Right cardiac atrium (tissue), 5 donors: ENCODE data around the gene NFXL1. TPM values are rescaled to one million over a fixed set of nuclear protein-coding genes. Genes with fewer than 3 reads are reported as not detected.

Source experiments
- ATAC-seq, 2 donors: fragments of 200-7000 bp; cut with Tn5 transposase; one replicate each; pipeline versions ENCODE4 v1.8.0 to v1.9.1; 2020; ENCODE audit warnings: moderate library complexity in 2 of 2, mild to moderate bottlenecking in 1 of 2
- DNase-seq, 3 donors: peaks; one replicate each; pipeline ENCODE4 v3.0.0-alpha.2; 2020
- H3K27ac ChIP-seq: one replicate; pipeline ENCODE4 v1.5.1; 2013; ENCODE audit warnings: mild to moderate bottlenecking, low read length, control low read depth, moderate library complexity
- H3K27me3 ChIP-seq: one replicate; pipeline ENCODE4 v1.6.1; 2013; ENCODE audit not compliant: control insufficient read depth, insufficient read depth
- H3K4me1 ChIP-seq: one replicate; pipeline ENCODE4 v1.6.1; 2013; ENCODE audit warnings: low read length; ENCODE audit not compliant: control insufficient read depth, insufficient read depth
- H3K4me3 ChIP-seq: one replicate; pipeline ENCODE4 v1.5.1; 2013; ENCODE audit warnings: low read length, control low read depth
- H3K9me3 ChIP-seq: one replicate; pipeline ENCODE4 v1.6.1; 2013; ENCODE audit warnings: low read length; ENCODE audit not compliant: control insufficient read depth
- whole genome bisulfite sequencing: extraction: QIAGEN DNeasy Blood & Tissue Kit; methylation state at CpG from one replicate; pipeline ENCODE4 v1.1.7; 2013; 5-methylcytosine and 5-hydroxymethylcytosine counted together
- intact Hi-C, 4 donors: fragments of 100-400 bp; cut with DNase I; formaldehyde crosslinking; loops; one replicate each; pipeline versions ENCODE4 v1.11.0 to v1.14.0; 2022 to 2023
- long read RNA-seq, 4 donors: library from polyadenylated mRNA; unstranded; transcript quantifications; one replicate each; pipeline ENCODE4 v2.0.0, GENCODE V29; 2020 to 2021
- polyA plus RNA-seq: library from polyadenylated mRNA; stranded (reverse); fragments of 200-250 nt; gene quantifications from one replicate; pipeline ENCODE4 v1.2.3, GENCODE V29; 2013
- total RNA-seq, 4 donors: library from RNA; stranded (reverse); fragmentation: NEBNext Ultra II Directional; extraction: Animal tissue kit (Norgen Biotek cat#: 25700); gene quantifications; one replicate each; pipeline ENCODE4 v1.2.1, GENCODE V29; 2021
- donor health status: healthy with polysubstance abuse.
- donor health status: DM: no; HTN: yes; CAD: no.
- donor health status: DM: no; HTN: no; CAD: no.
- donor health status: DM: no; HTN: yes; CAD: no; lungs with severe emphysema.
- donor health status: DM: yes; HTN: yes; CAD: no.

Gene NFXL1
- total RNA-seq (1 to 10 TPM; 6.2 to 8.8 (median 6.9) TPM), polyA plus RNA-seq (3.1 TPM)
- long read RNA-seq, donor 1, partial matches to known transcripts, result 3 of 8 reads
- long read RNA-seq, donor 1, other reads (novel, unspliced or antisense), result 0 of 8 reads
- long read RNA-seq, donor 2, partial matches to known transcripts, result 1 of 3 reads
- long read RNA-seq, donor 2, other reads (novel, unspliced or antisense), result 1 of 3 reads
- long read RNA-seq, donor 3, transcript NFXL1-202 (23 exons, 3,728 nt), result major isoform, 6 of 25 reads
- long read RNA-seq, donor 3, partial matches to known transcripts, result 9 of 25 reads
- long read RNA-seq, donor 3, other reads (novel, unspliced or antisense), result 5 of 25 reads
- long read RNA-seq, donor 4, transcript NFXL1-202 (23 exons, 3,728 nt), result major isoform, 5 of 8 reads
- long read RNA-seq, donor 4, partial matches to known transcripts, result 2 of 8 reads
- long read RNA-seq, donor 4, other reads (novel, unspliced or antisense), result 1 of 8 reads

DNA sequence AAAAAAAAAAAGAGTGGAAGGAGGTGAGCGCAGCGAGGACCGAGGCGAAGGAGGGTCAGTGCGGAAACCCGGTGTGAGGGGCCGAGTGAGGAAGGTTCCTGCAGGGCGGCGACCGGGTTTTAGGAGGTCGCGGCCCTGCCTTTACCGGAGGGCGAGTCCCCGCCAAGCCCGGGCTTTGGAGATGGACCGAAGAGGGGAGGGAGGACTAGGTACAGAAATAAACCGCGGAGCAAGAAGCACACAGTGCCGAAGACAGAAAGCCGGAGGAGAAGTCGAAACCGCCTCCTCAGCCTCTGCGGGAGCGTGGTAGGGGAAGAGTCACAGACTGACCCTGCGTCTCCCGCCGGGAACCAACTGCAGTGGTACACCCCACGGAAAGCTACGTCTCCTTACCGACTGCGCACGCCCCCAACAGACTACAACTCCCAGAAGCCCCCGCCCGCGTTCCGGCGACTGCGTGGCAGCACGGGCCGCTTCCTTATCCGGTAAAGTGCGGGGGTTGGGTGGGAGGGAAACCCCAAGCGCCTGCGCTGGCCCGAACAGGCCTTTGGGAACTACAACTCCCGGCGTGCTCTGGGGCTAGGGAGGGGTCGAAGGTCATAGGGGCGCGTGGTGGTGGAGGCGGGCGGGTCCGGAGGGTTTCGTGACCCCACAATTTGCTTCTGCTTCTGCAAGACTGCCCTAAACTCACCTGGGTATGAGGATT lies at the start of gene NFXL1:
Gene NFXL1, minus strand, starts transcription at position 364 of the 706 bp plus-strand sequence. CDS start 380 bp downstream, outside the sequence.
- peak; percentile 99 for DNase-seq
- H3K4me1 ChIP-seq, result peaks cover 3% of the 10 kb centered on the region
- under 1% methylated on average over 55 of the region's 55 CpGs for WGBS
- peak within 1 kb of the TSS; percentile 69 for H3K4me3 ChIP-seq
- no peaks in the 10 kb centered on the region for H3K9me3 ChIP-seq
- intact Hi-C loops, result no loop called here
- peak within 1 kb of the TSS; percentile 75 for H3K27ac ChIP-seq
- peak; percentile 100 for ATAC-seq
- no peaks in the 10 kb centered on the region for H3K27me3 ChIP-seq

DNA sequence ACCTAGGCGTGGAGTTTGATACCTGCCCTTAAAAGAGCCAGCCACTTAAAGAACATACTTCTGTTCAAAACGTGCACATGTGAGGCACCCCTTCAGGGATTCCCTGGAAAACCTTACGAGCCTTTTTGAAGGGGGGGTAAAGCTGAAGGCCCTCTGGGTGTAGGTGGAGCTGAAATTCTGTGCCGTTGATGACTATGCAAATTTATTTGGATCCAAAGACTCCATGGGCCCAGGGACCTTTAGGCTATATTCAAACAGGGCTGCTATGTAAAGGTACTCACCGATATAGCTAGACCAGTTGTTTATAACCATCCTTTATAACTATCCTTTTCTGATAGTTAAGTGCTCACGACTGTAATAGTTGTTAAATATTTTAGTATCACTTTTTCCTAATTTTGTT lies 40.3 kb upstream of the NFXL1 start:
- H3K4me1 ChIP-seq, result no peaks in the 10 kb centered on the region
- intact Hi-C loops, result no loop called here
- H3K4me3 ChIP-seq, result no peak overlapping the region
- no peak for DNase-seq
- no peak overlapping the region for H3K27ac ChIP-seq
- no peaks in the 10 kb centered on the region for H3K27me3 ChIP-seq
- ATAC-seq, result no peak
- H3K9me3 ChIP-seq, result no peaks in the 10 kb centered on the region
- WGBS, result 76% methylated on average over 6 of the region's 6 CpGs

GRCh38 chr4:47954245-47954644 lies 39.9 kb upstream of the NFXL1 start:
- DNase-seq (no peak), ATAC-seq (no peak)
- Histone ChIP-seq H3K27me3 (no peaks in the 10 kb centered on the region), H3K27ac (no peak overlapping the region), H3K4me1 (no peaks in the 10 kb centered on the region), H3K9me3 (no peaks in the 10 kb centered on the region), H3K4me3 (no peak overlapping the region)
- intact Hi-C loops, result no loop called here
- WGBS, result 60% methylated on average over 10 of the region's 10 CpGs

DNA sequence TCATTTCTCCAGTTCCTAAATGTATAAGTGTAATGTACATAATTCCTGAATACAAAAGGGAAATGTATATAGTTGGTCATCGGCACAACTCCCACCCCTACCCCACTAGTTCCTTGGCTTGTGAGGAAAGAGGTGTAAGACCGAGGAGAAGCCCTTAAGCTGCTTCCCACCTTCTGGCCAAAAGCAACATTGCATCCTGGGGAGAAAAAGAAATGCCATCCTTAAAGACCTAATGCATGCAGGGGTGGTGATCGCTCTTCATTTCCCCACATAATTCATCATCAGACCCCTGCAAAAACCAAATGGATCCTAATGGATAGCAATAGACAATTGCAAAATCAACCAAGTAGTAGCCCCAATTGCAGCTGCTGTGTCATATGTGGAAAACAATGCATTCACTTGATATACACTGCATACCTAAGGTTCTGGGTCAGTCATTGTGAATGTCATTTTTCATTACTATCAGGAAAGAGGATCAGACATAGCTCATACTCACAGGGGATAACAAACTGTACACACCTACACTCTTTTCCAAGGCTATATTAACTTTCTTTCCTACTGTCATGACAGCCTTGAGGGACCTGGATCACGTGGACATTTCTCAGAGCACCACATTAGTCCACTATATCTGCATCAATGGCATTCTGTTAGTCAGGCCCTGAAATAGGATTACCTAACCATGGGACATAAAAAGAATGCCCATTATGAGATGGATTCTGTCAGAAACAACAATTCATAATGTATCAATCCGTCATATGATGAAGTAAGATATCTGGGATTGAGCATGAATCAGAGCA lies 31.7 kb upstream of the NFXL1 start:
- Histone ChIP-seq H3K4me1 (no peaks in the 10 kb centered on the region), H3K27me3 (no peaks in the 10 kb centered on the region), H3K9me3 (no peaks in the 10 kb centered on the region), H3K4me3 (no peak overlapping the region), H3K27ac (no peak overlapping the region)
- WGBS, result 83% methylated on average over 5 of the region's 5 CpGs
- ATAC-seq (no peak), DNase-seq (no peak)
- intact Hi-C loops, result no loop called here

- intact Hi-C loops, result no loop called here
These were observed 27.9 kb upstream of the NFXL1 start for GRCh38 chr4:47942081-47942819.

GRCh38 chr4:47939456-47939855 lies 25.1 kb upstream of the NFXL1 start:
- no peak overlapping the region for H3K4me3 ChIP-seq
- H3K9me3 ChIP-seq, result no peaks in the 10 kb centered on the region
- ATAC-seq, result no peak
- WGBS, result 85% methylated on average over 5 of the region's 5 CpGs
- H3K4me1 ChIP-seq, result no peaks in the 10 kb centered on the region
- H3K27ac ChIP-seq, result no peak overlapping the region
- DNase-seq, result no peak
- intact Hi-C loops, result loop anchor here (10.0 kb wide), 3 partner anchors 145 to 275 kb away; no protein-coding TSS in a partner anchor
- no peaks in the 10 kb centered on the region for H3K27me3 ChIP-seq

More at GRCh38 chr4:47942081-47942819, 27.9 kb upstream of the NFXL1 start:
- ATAC-seq, result no peak
- H3K27me3 ChIP-seq, result no peaks in the 10 kb centered on the region
- no peaks in the 10 kb centered on the region for H3K9me3 ChIP-seq
- no peaks in the 10 kb centered on the region for H3K4me1 ChIP-seq
- no peak for DNase-seq
- 71% methylated on average over 10 of the region's 10 CpGs for WGBS
- no peak overlapping the region for H3K27ac ChIP-seq
- no peak overlapping the region for H3K4me3 ChIP-seq

DNA sequence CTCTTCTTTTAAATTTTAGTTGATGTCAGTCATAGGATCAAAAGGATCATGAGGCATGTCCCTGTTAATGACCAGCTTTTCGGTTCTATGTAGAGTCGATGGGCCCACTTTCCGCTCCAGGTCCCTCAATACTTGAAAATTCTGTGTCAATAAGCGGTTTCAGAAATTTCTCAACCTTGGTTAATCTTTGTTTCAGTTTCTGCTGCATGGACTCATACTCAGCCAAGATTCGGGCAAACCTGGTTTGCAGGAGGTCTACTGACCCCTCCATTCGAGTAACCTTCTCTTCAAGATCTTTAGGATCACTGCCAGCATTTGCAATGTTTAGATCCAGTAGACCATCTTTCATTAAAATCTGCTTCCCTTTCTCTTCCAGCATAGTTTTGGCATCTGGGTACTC lies 22.0 kb upstream of the NFXL1 start:
- ATAC-seq, result no peak
- WGBS, result 89% methylated on average over 6 of the region's 6 CpGs
- intact Hi-C loops, result loop anchor here (10.0 kb wide), 3 partner anchors 148 to 272 kb away; no protein-coding TSS in a partner anchor

GRCh38 chr4:47933840-47934239 lies 19.5 kb upstream of the NFXL1 start:
- ATAC-seq, result peak in 1 of 2 donors; percentile 45
- Histone ChIP-seq H3K27me3 (no peaks in the 10 kb centered on the region), H3K4me3 (no peak overlapping the region), H3K9me3 (no peaks in the 10 kb centered on the region), H3K4me1 (no peaks in the 10 kb centered on the region), H3K27ac (no peak overlapping the region)
- no peak for DNase-seq
- WGBS, result 2% methylated on average over 4 of the region's 4 CpGs
- intact Hi-C loops, result loop anchor here (10.0 kb wide), 3 partner anchors 151 to 269 kb away; no protein-coding TSS in a partner anchor

More for the DNA sequence above, 22.0 kb upstream of the NFXL1 start:
- Histone ChIP-seq H3K27ac (no peak overlapping the region), H3K4me1 (no peaks in the 10 kb centered on the region), H3K4me3 (no peak overlapping the region), H3K27me3 (no peaks in the 10 kb centered on the region), H3K9me3 (no peaks in the 10 kb centered on the region)
- no peak for DNase-seq

DNA sequence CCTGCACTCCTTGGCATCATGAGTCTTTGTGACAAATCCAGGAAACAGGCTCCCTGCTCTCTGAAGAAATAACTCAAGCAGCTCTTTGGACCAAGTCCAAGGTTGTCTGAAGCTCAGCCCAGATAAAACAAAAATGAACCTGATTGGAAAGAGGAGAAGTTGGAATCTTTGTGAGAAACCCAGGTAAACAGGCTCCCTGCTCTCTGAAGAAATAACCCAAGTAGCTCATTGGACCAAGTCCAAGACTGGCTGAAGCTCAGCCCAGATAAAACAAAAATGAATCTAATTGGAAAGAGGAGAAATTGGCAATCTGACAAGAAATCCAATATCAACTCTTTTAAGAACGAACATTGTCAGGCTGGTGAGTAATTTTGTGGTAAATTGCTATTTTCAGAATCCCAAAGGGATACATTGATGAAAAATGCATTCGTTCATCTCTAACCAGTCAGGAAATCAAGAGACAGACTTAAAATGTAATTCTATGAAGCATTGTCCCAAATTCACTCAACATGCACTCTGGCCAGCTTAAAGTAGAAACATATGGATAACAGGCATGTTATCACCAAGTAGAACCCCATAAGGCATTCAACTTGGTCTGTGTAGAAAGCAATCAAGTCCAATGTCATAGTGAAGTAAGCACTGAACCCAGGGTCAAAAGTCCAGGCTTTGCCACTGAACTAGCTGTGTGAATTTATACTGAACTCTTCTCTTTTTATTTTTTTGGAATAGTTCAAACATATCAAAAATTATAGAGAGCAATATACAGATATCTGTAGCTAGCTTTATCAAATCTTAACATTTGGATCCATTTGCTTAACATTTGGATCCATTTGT lies 16.8 kb upstream of the NFXL1 start:
- H3K4me1 ChIP-seq, result no peaks in the 10 kb centered on the region
- no peak for ATAC-seq
- WGBS, result 20% methylated on average over 2 of the region's 2 CpGs

More for the DNA sequence above, 16.8 kb upstream of the NFXL1 start:
- Histone ChIP-seq H3K9me3 (no peaks in the 10 kb centered on the region), H3K27me3 (no peaks in the 10 kb centered on the region), H3K4me3 (no peak overlapping the region), H3K27ac (no peak overlapping the region)
- no peak for DNase-seq
- intact Hi-C loops, result loop anchor here (10.0 kb wide), 3 partner anchors 154 to 266 kb away; no protein-coding TSS in a partner anchor
